Cortex of kidney (tissue), 1 donor: Measurements from ENCODE around the gene MPP3.

Experiments
- DNase-seq: peaks from one replicate; lab custom pipeline; 2025; lab: John Stamatoyannopoulos, UW

MPP3 gene

GRCh38 chr17:43772877-43773648 lies 59.9 kb downstream of the MPP3 start:
- no peak for DNase-seq

GRCh38 chr17:43771463-43771862 lies 61.5 kb downstream of the MPP3 start:
- no peak for DNase-seq

- no peak for DNase-seq
Observed at GRCh38 chr17:43770957-43771356, 62.0 kb downstream of the MPP3 start.

- no peak for DNase-seq
Observed at GRCh38 chr17:43769859-43770258, 63.1 kb downstream of the MPP3 start.

GRCh38 chr17:43769426-43769825 lies 63.5 kb downstream of the MPP3 start:
- no peak for DNase-seq

- no peak for DNase-seq
Observed at GRCh38 chr17:43768943-43769342, 64.0 kb downstream of the MPP3 start.

GRCh38 chr17:43768382-43768781 lies 64.6 kb downstream of the MPP3 start:
- DNase-seq = no peak

GRCh38 chr17:43767713-43768059 lies 65.3 kb downstream of the MPP3 start:
- no peak for DNase-seq

GRCh38 chr17:43767053-43767712 lies 65.8 kb downstream of the MPP3 start:
- no peak for DNase-seq

GRCh38 chr17:43766413-43767052 lies 66.4 kb downstream of the MPP3 start:
- no peak for DNase-seq

GRCh38 chr17:43760254-43760852 lies 72.6 kb downstream of the MPP3 start:
- no peak for DNase-seq

- no peak for DNase-seq
Observed at GRCh38 chr17:43759836-43760235, 73.1 kb downstream of the MPP3 start.

GRCh38 chr17:43758497-43759174 lies 74.3 kb downstream of the MPP3 start, which contains the start of gene SOST:
Gene SOST, minus strand, starts transcription at chr17:43758791. Its CDS starts 50 bp downstream, at chr17:43758741.
- no peak for DNase-seq

GRCh38 chr17:43758086-43758485 lies 74.9 kb downstream of the MPP3 start:
- DNase-seq = no peak

- no peak for DNase-seq
Observed at GRCh38 chr17:43757171-43757660, 75.7 kb downstream of the MPP3 start.

GRCh38 chr17:43756201-43756600 lies 76.7 kb downstream of the MPP3 start:
- DNase-seq = no peak

GRCh38 chr17:43755389-43755875 lies 77.5 kb downstream of the MPP3 start:
- DNase-seq = no peak

GRCh38 chr17:43754947-43755346 lies 78.0 kb downstream of the MPP3 start:
- no peak for DNase-seq

- DNase-seq = no peak
Observed at GRCh38 chr17:43753493-43754129, 79.3 kb downstream of the MPP3 start.
